Gastroesophageal sphincter (tissue), 4 donors: ENCODE data around the gene TMCO4. TPM values are rescaled to one million over a fixed set of nuclear protein-coding genes. Genes with fewer than 3 reads are reported as not detected.
A peak's percentile ranks its signal among the peaks of the same experiment; 100 is the strongest.
"Not testable (repeated sequence)": the region's sequence is repeated elsewhere in the genome, so short reads cannot be mapped to it uniquely, and the experiment has no call there.

ENCODE experiments used
- ATAC-seq: fragments of 150-250 bp; one replicate; pipeline ENCODE4 v1.9.1; 2016; ENCODE audit warnings: mild to moderate bottlenecking, moderate library complexity
- H3K27ac ChIP-seq, 4 donors: fragments of 200-600 bp; sonication (generic) in 3 of 4; 1 replicate in 3 of 4; 2 replicates in 1 of 4; pipeline ENCODE4 v1.5.1; 2016 to 2019
- H3K27me3 ChIP-seq: fragments of 200-600 bp; sonication (generic); one replicate; pipeline ENCODE4 v1.5.1; 2019
- H3K36me3 ChIP-seq, 2 donors: fragments of 200-600 bp; sonication (generic); one replicate each; pipeline ENCODE4 v1.5.1; 2019; ENCODE audit warnings: control low read depth in 1 of 2
- H3K4me1 ChIP-seq, 3 donors: fragments of 200-600 bp; sonication (generic); 1 replicate in 2 of 3; 2 replicates in 1 of 3; pipeline ENCODE4 v1.5.1; 2016 to 2019; ENCODE audit warnings: control low read depth in 2 of 3
- H3K4me3 ChIP-seq, 2 donors: fragments of 200-600 bp; sonication (generic); one replicate each; pipeline ENCODE4 v1.5.1; 2019; ENCODE audit warnings: mild to moderate bottlenecking in 1 of 2, moderate library complexity in 1 of 2
- H3K9me3 ChIP-seq, 3 donors: fragments of 200-600 bp; sonication (generic); one replicate each; pipeline ENCODE4 v1.5.1; 2017 to 2019; ENCODE audit warnings: control low read depth in 2 of 3
- EP300 ChIP-seq: sonication (generic); formaldehyde crosslinking; IDR thresholded peaks from one replicate; pipeline ENCODE4 v1.6.1; 2017; ENCODE audit warnings: antibody characterized with exemption, mild to moderate bottlenecking
- POLR2A ChIP-seq, 2 donors: fragments of 450-650 bp; IDR thresholded peaks; one replicate each; pipeline ENCODE4 v1.6.1; 2017; ENCODE audit warnings: antibody characterized with exemption in 2 of 2, mild to moderate bottlenecking in 2 of 2, moderate library complexity in 1 of 2
- POLR2AphosphoS5 ChIP-seq: sonication (generic); formaldehyde crosslinking; IDR thresholded peaks from one replicate; pipeline ENCODE4 v1.6.1; 2017; ENCODE audit warnings: antibody characterized with exemption
- WGBS, 2 donors: methylation state at CpG; one replicate each; pipeline ENCODE4 v1.1.5; 2018; ENCODE audit warnings: low coverage in 1 of 2; 5-methylcytosine and 5-hydroxymethylcytosine counted together
- total RNA-seq, 4 donors: library from RNA; depleted of rRNA; stranded (reverse); fragments of >200 nt; gene quantifications; one replicate each; pipeline ENCODE4 v1.1.0, GENCODE V29; 2016
- TF ChIP-seq, protein P1 (sequence below), 4 experiments: fragments of 200-600 bp in 2 of 4; fragments of 450-650 bp in 2 of 4; sonication (generic) in 1 of 4; IDR thresholded peaks; one replicate each; pipeline ENCODE4 v1.5.1; 2017 to 2019; ENCODE audit warnings: antibody characterized with exemption in 4 of 4, mild to moderate bottlenecking in 2 of 4, moderate library complexity in 2 of 4

TMCO4 gene
- total RNA-seq, 4 donors from 2014 or later: 18.1 to 36.9 (median 24.5) TPM

DNA sequence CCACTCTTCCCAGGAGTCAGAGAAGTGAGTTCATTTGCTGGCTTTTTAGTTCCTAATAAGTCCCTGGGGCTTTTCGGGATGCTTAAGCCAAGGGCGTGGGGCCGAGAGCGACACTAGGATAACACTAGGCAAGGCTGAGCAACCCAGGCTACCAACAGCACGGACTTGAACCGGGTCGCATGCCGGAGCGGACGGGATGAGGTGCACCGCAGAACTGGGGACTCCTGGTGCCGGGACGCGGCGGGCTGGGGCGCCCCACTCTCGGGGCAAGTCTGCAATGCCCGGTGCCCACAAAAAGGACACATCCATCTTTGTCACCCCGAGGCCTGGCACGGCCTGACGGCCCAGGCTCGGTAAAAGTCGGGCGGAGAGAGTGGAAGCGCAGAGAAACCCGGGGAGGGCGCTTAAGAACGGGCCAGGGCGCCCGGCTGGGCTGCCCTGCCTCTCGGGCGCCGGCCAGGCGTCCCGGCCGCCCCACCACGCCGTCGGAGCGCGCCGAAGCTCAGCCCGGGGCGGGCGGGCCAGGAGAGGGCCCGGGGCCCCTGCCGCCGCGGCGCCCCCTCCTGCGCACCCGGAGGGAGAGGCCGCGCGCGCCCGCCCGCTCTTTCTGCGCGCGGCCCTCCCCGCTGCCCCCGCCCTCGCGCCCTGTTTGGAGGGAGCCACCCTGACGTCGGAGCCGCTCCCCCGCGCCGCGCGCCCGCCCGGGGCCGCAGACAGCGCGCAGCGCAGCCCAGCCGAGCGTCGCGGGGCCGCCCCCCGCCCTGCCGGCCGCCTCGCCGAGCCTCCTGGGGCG, 155.9 kb downstream of the TMCO4 start, which contains the start of gene NBL1:
Gene NBL1 (plus strand): TSS at position 710 of the 793 bp plus-strand sequence. CDS start 10,720 bp downstream, outside the sequence.
- Histone ChIP-seq H3K36me3 (no peaks in the 10 kb centered on the region), H3K4me1 (peaks cover 0 to 69% (median 43%) of the 10 kb centered on the region in 3 donors), H3K9me3 (no peaks in the 10 kb centered on the region), H3K27me3 (no peaks in the 10 kb centered on the region), H3K27ac (peak within 1 kb of the TSS; percentile 89 to 99 (median 96)), H3K4me3 (peak within 1 kb of the TSS; percentile 74 to 89)
- ATAC-seq: peak; percentile 85
- peak; percentile 32 for TF ChIP-seq POLR2AphosphoS5
- TF ChIP-seq EP300: no peak
- TF ChIP-seq POLR2A (IDR thresholded peaks at IDR 0.05): peak; percentile 59 to 72
- TF ChIP-seq, protein P1, sequence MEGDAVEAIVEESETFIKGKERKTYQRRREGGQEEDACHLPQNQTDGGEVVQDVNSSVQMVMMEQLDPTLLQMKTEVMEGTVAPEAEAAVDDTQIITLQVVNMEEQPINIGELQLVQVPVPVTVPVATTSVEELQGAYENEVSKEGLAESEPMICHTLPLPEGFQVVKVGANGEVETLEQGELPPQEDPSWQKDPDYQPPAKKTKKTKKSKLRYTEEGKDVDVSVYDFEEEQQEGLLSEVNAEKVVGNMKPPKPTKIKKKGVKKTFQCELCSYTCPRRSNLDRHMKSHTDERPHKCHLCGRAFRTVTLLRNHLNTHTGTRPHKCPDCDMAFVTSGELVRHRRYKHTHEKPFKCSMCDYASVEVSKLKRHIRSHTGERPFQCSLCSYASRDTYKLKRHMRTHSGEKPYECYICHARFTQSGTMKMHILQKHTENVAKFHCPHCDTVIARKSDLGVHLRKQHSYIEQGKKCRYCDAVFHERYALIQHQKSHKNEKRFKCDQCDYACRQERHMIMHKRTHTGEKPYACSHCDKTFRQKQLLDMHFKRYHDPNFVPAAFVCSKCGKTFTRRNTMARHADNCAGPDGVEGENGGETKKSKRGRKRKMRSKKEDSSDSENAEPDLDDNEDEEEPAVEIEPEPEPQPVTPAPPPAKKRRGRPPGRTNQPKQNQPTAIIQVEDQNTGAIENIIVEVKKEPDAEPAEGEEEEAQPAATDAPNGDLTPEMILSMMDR (IDR thresholded peaks at IDR 0.05): peak in 2 of 4 experiments; percentile 12
- WGBS, 2 donors: 0% methylated on average over 9 of the region's 90 CpGs; no CpG with 5 or more reads in 1 of the 2 donors

DNA sequence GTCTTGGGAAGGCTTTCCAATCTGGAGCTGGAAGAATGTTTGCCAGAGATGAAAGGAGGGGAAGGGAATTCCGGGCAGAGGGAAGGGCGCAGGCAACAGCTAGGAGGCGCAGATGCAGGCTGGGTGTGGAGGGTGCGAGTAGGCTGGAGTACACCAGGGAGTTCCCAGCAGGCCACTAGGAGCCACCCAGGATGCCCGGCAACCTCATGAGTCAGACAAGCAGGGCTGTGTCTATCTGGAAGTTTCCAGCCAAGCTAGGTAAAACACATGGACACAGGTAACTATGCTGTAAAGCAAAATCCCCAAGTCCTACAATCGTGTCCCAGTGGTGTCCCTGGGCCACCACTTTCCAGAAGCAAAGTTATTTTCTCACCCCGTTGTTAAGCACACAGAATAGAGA, 156.6 kb downstream of the TMCO4 start:
- H3K36me3 ChIP-seq: no peaks in the 10 kb centered on the region
- WGBS, 2 donors: 33 to 50% methylated on average over 4 to 6 of the region's 7 CpGs
- H3K9me3 ChIP-seq: no peaks in the 10 kb centered on the region
- peak overlapping the region; percentile 50 to 89 for H3K4me3 ChIP-seq
- no peak for ATAC-seq
- H3K4me1 ChIP-seq: peaks cover 0 to 62% (median 36%) of the 10 kb centered on the region in 3 donors
- peak overlapping the region; percentile 89 to 99 (median 96) for H3K27ac ChIP-seq
- TF ChIP-seq, protein P1 (IDR thresholded peaks at IDR 0.05): no peak
- no peak for TF ChIP-seq POLR2AphosphoS5
- no peak for TF ChIP-seq POLR2A (IDR thresholded peaks at IDR 0.05)
- no peaks in the 10 kb centered on the region for H3K27me3 ChIP-seq

DNA sequence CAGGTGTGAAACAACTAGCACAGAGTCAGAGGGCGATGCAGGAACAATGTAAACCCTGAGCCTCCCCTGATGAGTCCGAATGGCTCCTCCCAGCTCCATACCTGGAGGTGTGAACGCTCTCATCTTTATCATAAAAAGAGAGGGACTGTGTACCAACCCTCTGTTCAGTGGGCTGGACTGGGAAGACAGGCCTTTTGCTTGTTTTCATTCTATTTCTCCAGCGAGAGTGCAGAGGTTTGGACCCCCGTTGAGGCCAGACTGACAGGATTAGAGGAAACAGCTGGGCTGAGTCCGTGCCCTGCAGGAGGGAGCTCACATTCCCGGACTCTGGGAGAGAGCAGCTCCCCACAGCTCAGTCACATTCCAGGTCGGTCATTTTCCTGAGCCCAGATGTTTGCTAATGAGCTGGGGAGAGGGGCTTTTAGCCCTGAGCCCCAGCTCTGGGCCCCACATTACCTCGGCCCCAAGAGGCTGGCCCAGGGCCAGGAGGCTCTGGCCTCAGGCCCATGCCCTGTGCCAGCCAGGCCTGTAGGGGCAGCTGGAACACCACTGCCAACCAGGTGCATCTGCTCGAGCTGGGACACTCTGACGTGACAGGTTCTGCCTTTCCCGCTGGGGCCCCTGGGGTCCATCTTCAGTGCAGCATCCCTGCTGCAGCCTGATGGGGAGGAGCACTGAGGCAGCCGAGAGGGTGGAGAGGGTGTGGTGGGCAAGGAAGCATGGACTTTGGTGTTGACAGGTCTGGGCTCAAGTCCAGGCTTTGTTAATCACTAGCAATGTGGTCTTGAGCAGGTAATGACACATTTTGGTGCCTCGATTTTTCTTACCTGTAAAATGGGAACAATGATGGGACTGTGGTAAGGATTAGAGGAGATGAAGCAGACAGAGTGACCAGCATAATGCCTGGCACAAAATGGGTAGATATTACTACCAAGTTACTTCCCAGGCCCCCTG, 159.1 kb downstream of the TMCO4 start:
- H3K4me1 ChIP-seq: peaks cover 0 to 44% (median 20%) of the 10 kb centered on the region in 3 donors
- ATAC-seq: no peak
- no peaks in the 10 kb centered on the region for H3K9me3 ChIP-seq
- H3K36me3 ChIP-seq: no peaks in the 10 kb centered on the region
- no peak overlapping the region for H3K4me3 ChIP-seq
- peak overlapping the region in 3 of 4 donors; percentile 13 to 57 (median 43) for H3K27ac ChIP-seq
- H3K27me3 ChIP-seq: no peaks in the 10 kb centered on the region
- TF ChIP-seq, protein P1 (IDR thresholded peaks at IDR 0.05): peak in 1 of 4 experiments; percentile 17
- no peak for TF ChIP-seq POLR2AphosphoS5
- 58 to 78% methylated on average over 2 to 3 of the region's 14 CpGs for WGBS, 2 donors

DNA sequence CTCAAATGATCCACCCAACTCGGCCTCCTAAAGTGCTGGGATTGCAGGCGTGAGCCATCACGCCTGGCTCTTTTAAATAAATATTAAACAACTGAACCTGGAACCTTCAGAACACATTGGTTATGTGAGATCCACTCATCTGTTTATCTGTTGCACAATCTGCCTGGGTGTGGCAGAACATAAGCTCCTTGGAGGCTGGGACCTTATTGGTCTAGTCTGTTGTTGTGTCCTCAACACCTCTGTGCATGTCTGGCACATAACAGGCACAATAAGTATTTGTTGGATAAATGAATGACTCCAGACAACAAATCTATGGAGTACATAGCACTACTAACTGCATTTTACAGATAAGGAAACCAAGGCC, 159.7 kb downstream of the TMCO4 start:
- Histone ChIP-seq H3K27me3 (no peaks in the 10 kb centered on the region), H3K4me1 (peaks cover 0 to 42% (median 20%) of the 10 kb centered on the region in 3 donors), H3K36me3 (no peaks in the 10 kb centered on the region), H3K27ac (peak overlapping the region in 3 of 4 donors; percentile 13 to 57 (median 43)), H3K9me3 (no peaks in the 10 kb centered on the region), H3K4me3 (no peak overlapping the region)
- 81% methylated on average over 3 of the region's 3 CpGs; no CpG with 5 or more reads in 1 of the 2 donors for WGBS, 2 donors
- ATAC-seq: no peak
- TF ChIP-seq POLR2A (IDR thresholded peaks at IDR 0.05) (no peak), EP300 (no peak), POLR2AphosphoS5 (peak; percentile 5)
- TF ChIP-seq, protein P1 (IDR thresholded peaks at IDR 0.05): no peak

DNA sequence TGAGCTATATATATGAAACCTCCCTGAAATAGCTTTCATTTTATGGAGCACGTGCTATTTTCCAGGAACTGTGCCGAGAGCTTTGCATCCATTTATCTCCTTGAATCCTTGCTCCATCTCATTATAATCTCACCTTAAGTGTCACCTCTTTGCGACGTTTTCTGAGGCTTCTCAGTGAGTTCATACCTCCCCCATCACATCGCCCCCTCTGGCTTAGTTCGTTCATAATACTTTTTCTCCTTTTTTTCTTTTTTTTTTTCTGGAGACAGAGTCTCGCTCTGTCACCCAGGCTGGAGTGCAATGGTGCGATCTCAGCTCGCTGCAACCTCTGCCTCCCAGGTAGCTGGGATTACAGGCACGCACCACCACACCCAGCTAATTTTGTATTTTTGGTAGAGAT, 160.5 kb downstream of the TMCO4 start:
- H3K27me3 ChIP-seq, H3K9me3 ChIP-seq, H3K4me3 ChIP-seq, ATAC-seq, H3K36me3 ChIP-seq: not testable (repeated sequence)
- WGBS, 2 donors: 54 to 64% methylated on average over 9 to 10 of the region's 10 CpGs
- peak overlapping the region in 1 of 4 donors; percentile 31 for H3K27ac ChIP-seq
- H3K4me1 ChIP-seq: peaks cover 0 to 42% (median 20%) of the 10 kb centered on the region in 3 donors
